HG03571 (cell line): ENCODE results near the gene ATP1A2.

Source experiments
- ATAC-seq: cut with Tn5 transposase; IDR thresholded peaks from one replicate; pipeline ENCODE4 v1.9.1; 2021; ENCODE audit not compliant: unreplicated experiment

Gene ATP1A2

GRCh38 chr1:160084771-160085321 lies 30.7 kb upstream of the ATP1A2 start:
- no peak for ATAC-seq

DNA sequence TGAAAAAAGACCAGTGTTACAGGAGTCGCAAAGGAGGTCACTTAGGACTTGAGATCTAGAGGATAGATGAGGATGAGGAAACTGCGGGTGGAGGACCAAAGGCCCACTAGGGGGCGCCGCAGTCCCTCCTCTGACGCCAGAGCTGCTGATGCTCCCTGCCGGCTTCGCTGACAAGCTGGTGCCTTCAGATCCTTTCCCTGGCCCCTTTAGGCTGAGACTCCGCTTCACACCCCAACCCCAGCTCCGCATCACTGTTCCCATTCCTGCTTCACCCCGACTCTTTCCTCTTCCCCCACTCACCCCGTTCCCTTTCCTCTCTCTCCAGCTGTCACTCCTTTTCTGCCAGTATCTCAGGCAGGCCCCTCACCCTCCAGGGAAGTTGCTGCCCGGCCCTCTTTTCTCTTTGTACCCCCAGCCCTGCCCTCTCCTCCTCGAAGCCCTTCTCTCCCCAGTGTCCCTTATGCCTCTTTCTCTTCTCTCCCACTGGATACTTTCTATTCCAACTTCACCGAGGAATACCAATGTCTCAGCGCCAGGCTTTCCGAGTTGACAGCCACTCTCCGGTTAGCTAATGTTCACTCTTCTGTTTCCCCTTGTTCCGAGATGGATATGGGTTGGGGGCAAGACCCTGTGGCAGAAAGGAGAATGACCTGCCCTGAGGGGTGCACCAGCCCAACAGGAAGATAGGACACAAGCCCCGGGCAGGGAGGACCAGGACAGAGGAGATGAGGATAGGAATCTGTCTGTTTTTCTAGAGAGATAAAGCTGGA lies 29.7 kb upstream of the ATP1A2 start:
- ATAC-seq, result no peak

- no peak for ATAC-seq
These were observed 29.1 kb upstream of the ATP1A2 start for GRCh38 chr1:160086456-160086892.

GRCh38 chr1:160087118-160087662 lies 28.4 kb upstream of the ATP1A2 start:
- ATAC-seq, result no peak

- no peak for ATAC-seq
These were observed 25.7 kb upstream of the ATP1A2 start for GRCh38 chr1:160089883-160090282.

GRCh38 chr1:160090760-160091159 lies 24.8 kb upstream of the ATP1A2 start:
- ATAC-seq, result no peak

GRCh38 chr1:160091666-160092223 lies 23.8 kb upstream of the ATP1A2 start:
- ATAC-seq, result no peak

- ATAC-seq, result no peak
These were observed 23.0 kb upstream of the ATP1A2 start for GRCh38 chr1:160092366-160093068.

GRCh38 chr1:160093069-160093395 lies 22.5 kb upstream of the ATP1A2 start:
- no peak for ATAC-seq

- ATAC-seq, result no peak
These were observed 21.8 kb upstream of the ATP1A2 start for GRCh38 chr1:160093624-160094290.

- ATAC-seq, result no peak
These were observed 21.3 kb upstream of the ATP1A2 start for GRCh38 chr1:160094291-160094625.

- no peak for ATAC-seq
These were observed 20.8 kb upstream of the ATP1A2 start for GRCh38 chr1:160094806-160095205.

DNA sequence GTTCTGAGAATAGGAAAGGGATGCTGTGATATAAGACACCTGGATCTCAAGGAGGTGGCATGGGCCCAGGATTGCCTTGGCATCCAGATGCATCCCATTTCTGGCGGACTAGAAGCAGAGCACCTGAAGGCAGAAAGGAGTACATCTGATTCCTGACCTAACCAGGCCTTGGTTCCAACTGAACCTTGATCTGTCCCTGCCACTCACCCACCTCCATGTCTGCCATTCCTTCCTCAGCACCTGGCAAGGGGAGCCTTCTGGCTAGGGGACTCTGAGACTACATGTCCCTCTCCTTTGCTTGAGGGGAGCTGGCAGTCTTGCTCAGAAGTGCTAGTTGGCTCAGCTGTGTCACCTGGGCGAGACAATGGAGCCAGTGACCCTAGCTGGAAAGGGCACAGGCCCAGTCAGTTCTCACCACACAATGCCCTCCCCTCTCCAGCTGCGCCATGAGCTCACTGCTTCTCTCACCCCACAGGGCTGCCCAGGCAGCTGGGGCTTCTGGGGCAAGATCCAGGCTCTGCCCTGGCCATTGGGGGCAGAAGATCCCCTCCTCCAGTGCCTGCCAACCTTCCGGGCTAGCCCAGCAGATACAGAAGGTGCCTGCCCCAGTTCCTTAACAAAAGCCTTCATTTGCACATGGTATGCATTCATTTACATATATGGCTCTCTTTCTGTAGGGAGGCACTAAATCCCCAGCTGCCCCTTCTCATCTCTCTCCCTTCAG lies 20.0 kb upstream of the ATP1A2 start:
- no peak for ATAC-seq

DNA sequence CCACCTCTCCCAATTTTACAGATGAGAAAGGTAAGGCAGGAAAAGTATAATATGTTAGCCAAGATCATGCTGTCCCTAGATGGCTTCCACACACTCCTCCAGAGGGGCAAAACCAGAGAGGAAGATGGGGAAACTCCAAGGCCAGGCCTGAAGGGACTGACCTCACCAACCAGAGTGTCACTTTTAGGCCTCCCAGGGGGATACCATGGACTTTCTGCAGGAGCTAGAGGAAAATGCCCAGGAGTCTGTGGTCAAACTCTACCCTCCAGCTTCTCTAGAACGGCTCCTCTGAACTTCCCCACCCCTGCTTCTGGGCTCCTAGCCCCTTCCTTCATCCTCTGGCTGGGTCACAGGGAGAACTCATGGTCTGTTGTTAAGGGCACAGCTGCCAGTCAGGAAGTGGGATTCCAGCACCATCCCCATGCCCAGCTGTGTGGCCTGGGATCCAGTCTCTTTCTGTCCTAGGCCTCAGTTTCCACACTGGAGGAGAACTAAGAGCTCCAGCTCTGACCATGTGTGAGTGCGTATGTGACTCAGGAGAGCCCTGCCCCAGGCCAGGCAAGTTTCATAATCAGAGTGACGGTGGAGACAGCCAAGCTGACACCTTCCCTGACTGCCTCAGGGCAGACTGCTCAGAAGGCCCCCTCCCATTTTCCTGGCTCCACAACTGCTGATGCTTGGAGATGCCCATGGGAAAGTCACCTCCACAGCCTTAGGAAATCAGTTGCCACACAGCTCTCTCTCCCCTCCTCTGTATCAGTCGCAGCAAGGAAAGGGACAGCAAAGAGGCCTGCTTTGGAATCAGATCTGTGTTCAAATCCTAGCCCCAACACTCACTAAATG lies 19.1 kb upstream of the ATP1A2 start:
- no peak for ATAC-seq

GRCh38 chr1:160097151-160097910 lies 18.2 kb upstream of the ATP1A2 start:
- ATAC-seq, result no peak

GRCh38 chr1:160097911-160098851 lies 17.4 kb upstream of the ATP1A2 start, which contains the start of gene IGSF8:
IGSF8 (minus strand) TSS chr1:160098619; CDS start chr1:160098472, 147 bp downstream.
- ATAC-seq, result no peak

- peak; percentile 86 for ATAC-seq
These were observed 16.6 kb upstream of the ATP1A2 start for GRCh38 chr1:160098852-160099561.
